ENCODE results near the gene MTG2. TPM values are rescaled to one million over a fixed set of nuclear protein-coding genes. Genes with fewer than 3 reads are reported as not detected.

The MTG2 gene
- total RNA-seq, 1 donor from 2014 or later: 31.5 TPM

DNA sequence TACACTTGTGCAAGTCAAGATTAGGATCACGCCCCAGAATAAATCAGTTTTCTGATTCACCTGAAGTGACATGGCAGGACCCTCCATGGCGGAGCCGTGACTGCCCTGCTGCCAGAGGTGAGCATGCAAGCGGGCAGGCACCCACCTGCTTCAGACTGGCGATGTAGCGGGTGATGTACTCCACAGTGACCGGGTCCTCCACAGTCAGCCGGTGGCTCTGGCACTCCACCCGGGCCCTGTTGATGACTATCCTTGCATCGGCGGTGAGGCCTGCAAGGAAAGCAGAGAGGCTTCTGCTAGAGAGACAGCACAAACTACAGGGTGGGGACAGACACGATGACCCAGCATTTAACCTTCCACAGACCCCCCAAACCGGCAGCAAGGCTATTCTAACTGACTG, 43.2 kb upstream of the MTG2 start:
- no peaks in the 10 kb centered on the region for H3K27me3 Mint-ChIP-seq (ENCODE audit: low read depth, unreplicated experiment)
- Histone ChIP-seq H3K36me3 (ENCODE audit: insufficient read depth, low read length) (peaks cover 56% of the 10 kb centered on the region), H3K9me3 (ENCODE audit: insufficient read depth, low read depth, low read length) (no peaks in the 10 kb centered on the region), H3K9ac (ENCODE audit: low read length) (no peak overlapping the region), H3K27me3 (ENCODE audit: insufficient read depth, low read length) (no peaks in the 10 kb centered on the region), H3K79me2 (ENCODE audit: insufficient read depth, low read length) (peaks cover 67% of the 10 kb centered on the region), H3K4me1 (ENCODE audit: insufficient read depth, low read length) (peaks cover 16% of the 10 kb centered on the region), H3K27ac (ENCODE audit: low read depth, low read length) (no peak overlapping the region), H3K4me3 (ENCODE audit: insufficient read depth, low read depth, low read length) (no peak overlapping the region), H4K20me1 (ENCODE audit: insufficient read depth, low read length) (peaks cover 82% of the 10 kb centered on the region), H3K4me2 (ENCODE audit: low read length) (no peak overlapping the region), H2AFZ (ENCODE audit: low read depth, low read length) (no peak overlapping the region)
- DNase-seq (ENCODE audit: low read depth): no peak
- no peak overlapping the region for H3K4me3 Mint-ChIP-seq (ENCODE audit: unreplicated experiment)
- H3K36me3 Mint-ChIP-seq (ENCODE audit: low read depth, unreplicated experiment): peaks cover 17% of the 10 kb centered on the region
- H3K9me3 Mint-ChIP-seq (ENCODE audit: unreplicated experiment): no peaks in the 10 kb centered on the region
- no peak for FAIRE-seq
- TF ChIP-seq EZH2 (IDR thresholded peaks at IDR 0.05; ENCODE audit: insufficient read depth, low read length): no peak
- no peak for TF ChIP-seq CTCF (IDR thresholded peaks at IDR 0.05; ENCODE audit: insufficient read depth, low read depth, low read length)
- H3K27ac Mint-ChIP-seq (ENCODE audit: unreplicated experiment): no peak overlapping the region
- H3K4me1 Mint-ChIP-seq (ENCODE audit: low read depth, unreplicated experiment): peaks cover 14% of the 10 kb centered on the region

DNA sequence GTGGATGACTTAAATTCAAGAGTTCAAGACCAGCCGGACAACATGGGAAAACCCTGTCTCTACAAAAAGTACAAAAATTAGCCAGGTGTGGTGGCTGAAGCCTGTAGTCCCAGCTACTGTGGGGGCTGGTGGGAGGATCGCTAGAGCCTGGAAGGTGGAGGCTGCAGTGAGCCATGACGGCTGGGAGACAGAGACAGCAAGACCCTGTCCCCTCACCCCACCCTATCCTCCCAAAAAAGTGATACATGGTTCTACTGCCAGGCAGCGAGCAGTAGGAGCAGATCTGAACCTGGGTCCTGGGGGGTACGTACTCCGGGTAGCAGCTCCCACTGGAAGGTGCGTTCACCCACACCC, 41.8 kb upstream of the MTG2 start:
- DNase-seq (ENCODE audit: low read depth) (no peak), FAIRE-seq (no peak)
- peaks cover 77% of the 10 kb centered on the region for H3K79me2 ChIP-seq (ENCODE audit: insufficient read depth, low read length)
- Mint-ChIP-seq H3K4me3 (ENCODE audit: unreplicated experiment) (peak overlapping the region; percentile 98), H3K36me3 (ENCODE audit: low read depth, unreplicated experiment) (peaks cover 17% of the 10 kb centered on the region), H3K27ac (ENCODE audit: unreplicated experiment) (peak overlapping the region; percentile 97), H3K4me1 (ENCODE audit: low read depth, unreplicated experiment) (peaks cover 17% of the 10 kb centered on the region), H3K9me3 (ENCODE audit: unreplicated experiment) (no peaks in the 10 kb centered on the region), H3K27me3 (ENCODE audit: low read depth, unreplicated experiment) (no peaks in the 10 kb centered on the region)
- H3K4me3 ChIP-seq (ENCODE audit: insufficient read depth, low read depth, low read length): peak overlapping the region; percentile 94
- peak overlapping the region; percentile 99 for H3K4me2 ChIP-seq (ENCODE audit: low read length)
- no peaks in the 10 kb centered on the region for H3K9me3 ChIP-seq (ENCODE audit: insufficient read depth, low read depth, low read length)
- peak overlapping the region; percentile 94 for H3K9ac ChIP-seq (ENCODE audit: low read length)
- peaks cover 46% of the 10 kb centered on the region for H3K36me3 ChIP-seq (ENCODE audit: insufficient read depth, low read length)
- TF ChIP-seq EZH2 (IDR thresholded peaks at IDR 0.05; ENCODE audit: insufficient read depth, low read length): no peak
- no peak for TF ChIP-seq CTCF (IDR thresholded peaks at IDR 0.05; ENCODE audit: insufficient read depth, low read depth, low read length)
- H3K27me3 ChIP-seq (ENCODE audit: insufficient read depth, low read length): no peaks in the 10 kb centered on the region
- no peak overlapping the region for H2AFZ ChIP-seq (ENCODE audit: low read depth, low read length)
- H3K27ac ChIP-seq (ENCODE audit: low read depth, low read length): no peak overlapping the region
- peaks cover 82% of the 10 kb centered on the region for H4K20me1 ChIP-seq (ENCODE audit: insufficient read depth, low read length)
- H3K4me1 ChIP-seq (ENCODE audit: insufficient read depth, low read length): peaks cover 24% of the 10 kb centered on the region

DNA sequence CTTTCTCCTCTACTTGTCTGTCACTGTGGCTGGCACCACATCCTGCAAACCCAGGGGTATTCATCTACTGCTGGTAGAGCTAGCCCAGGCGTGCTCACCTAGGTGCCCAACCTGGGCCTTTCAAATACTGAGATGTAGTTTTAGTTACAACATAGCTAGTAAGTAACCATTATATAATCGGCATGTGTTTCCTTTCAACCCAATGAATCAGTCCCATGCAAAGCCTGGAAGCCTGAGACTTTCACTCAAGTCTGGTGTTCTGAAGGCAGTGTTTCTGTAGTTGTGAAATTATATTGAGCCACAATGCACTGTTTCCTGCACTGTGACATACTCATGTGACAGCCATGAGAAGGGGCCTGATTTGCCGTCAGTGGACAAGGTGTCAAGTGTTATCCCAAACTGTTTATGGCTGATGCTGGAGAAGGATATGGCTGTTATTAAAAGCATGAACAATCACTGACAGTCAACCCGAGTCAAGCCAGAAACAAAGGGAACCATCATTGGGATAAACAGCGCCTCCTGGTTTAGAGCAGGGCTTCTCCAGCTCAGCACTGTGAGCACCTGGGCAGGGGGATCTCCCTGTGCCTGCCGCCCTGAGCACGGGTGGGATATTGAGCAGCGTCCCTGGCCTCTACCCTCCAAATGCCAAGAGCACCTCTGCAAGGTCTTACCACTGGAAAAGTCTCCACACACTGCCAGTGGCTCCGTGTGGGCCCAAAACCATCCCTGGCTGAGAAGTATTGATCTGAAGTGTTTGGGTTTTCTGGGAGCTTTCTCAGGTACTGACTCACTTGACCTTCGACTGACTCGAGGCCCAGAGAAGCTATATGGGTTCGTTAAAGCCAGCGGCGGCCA, 41.2 kb upstream of the MTG2 start:
- Mint-ChIP-seq H3K27me3 (ENCODE audit: low read depth, unreplicated experiment) (no peaks in the 10 kb centered on the region), H3K4me3 (ENCODE audit: unreplicated experiment) (peak overlapping the region; percentile 98), H3K27ac (ENCODE audit: unreplicated experiment) (peak overlapping the region; percentile 97), H3K9me3 (ENCODE audit: unreplicated experiment) (no peaks in the 10 kb centered on the region), H3K36me3 (ENCODE audit: low read depth, unreplicated experiment) (peaks cover 17% of the 10 kb centered on the region), H3K4me1 (ENCODE audit: low read depth, unreplicated experiment) (peaks cover 17% of the 10 kb centered on the region)
- Histone ChIP-seq H3K79me2 (ENCODE audit: insufficient read depth, low read length) (peaks cover 83% of the 10 kb centered on the region), H4K20me1 (ENCODE audit: insufficient read depth, low read length) (peaks cover 80% of the 10 kb centered on the region), H3K4me3 (ENCODE audit: insufficient read depth, low read depth, low read length) (peak overlapping the region; percentile 94), H3K27me3 (ENCODE audit: insufficient read depth, low read length) (no peaks in the 10 kb centered on the region), H3K4me1 (ENCODE audit: insufficient read depth, low read length) (peaks cover 24% of the 10 kb centered on the region), H3K27ac (ENCODE audit: low read depth, low read length) (peak overlapping the region; percentile 88), H3K9me3 (ENCODE audit: insufficient read depth, low read depth, low read length) (no peaks in the 10 kb centered on the region), H3K9ac (ENCODE audit: low read length) (peak overlapping the region; percentile 94), H3K4me2 (ENCODE audit: low read length) (peak overlapping the region; percentile 99), H2AFZ (ENCODE audit: low read depth, low read length) (no peak overlapping the region), H3K36me3 (ENCODE audit: insufficient read depth, low read length) (peaks cover 40% of the 10 kb centered on the region)
- no peak for FAIRE-seq
- TF ChIP-seq EZH2 (IDR thresholded peaks at IDR 0.05; ENCODE audit: insufficient read depth, low read length) (no peak), CTCF (IDR thresholded peaks at IDR 0.05; ENCODE audit: insufficient read depth, low read depth, low read length) (peak; percentile 6)
- DNase-seq (ENCODE audit: low read depth): no peak

Measured in astrocyte (in vitro differentiated cells and primary cell).